DOHH2 (cell line): ENCODE results near the gene SH3GL3.

Experiments used
- H3F3A ChIP-seq: fragments of 200-600 bp; sonication (generic), shearing (Covaris generic); 2 replicates; pipeline ENCODE4 v1.6.0; 2016; ENCODE audit warnings: antibody characterized with exemption, mild to moderate bottlenecking; ENCODE audit not compliant: control insufficient read depth, insufficient read depth
- H3K27ac ChIP-seq: fragments of 200-600 bp; sonication (generic); 2 replicates; pipeline ENCODE4 v1.5.1; 2014; ENCODE audit warnings: low read depth, mild to moderate bottlenecking, low read length, moderate library complexity
- H3K27me3 ChIP-seq: fragments of 200-600 bp; sonication (generic); 2 replicates; pipeline ENCODE4 v1.6.1; 2014; ENCODE audit warnings: mild to moderate bottlenecking, low read length, mixed read lengths; ENCODE audit not compliant: control insufficient read depth
- H3K36me3 ChIP-seq: fragments of 200-600 bp; sonication (generic); 2 replicates; pipeline ENCODE4 v1.6.1; 2014; ENCODE audit warnings: mild to moderate bottlenecking, low read length, moderate library complexity, mixed read lengths; ENCODE audit not compliant: control insufficient read depth
- H3K4me1 ChIP-seq: fragments of 200-600 bp; sonication (generic); 2 replicates; pipeline ENCODE4 v1.6.1; 2014; ENCODE audit warnings: mild to moderate bottlenecking, low read length, mixed read lengths; ENCODE audit not compliant: control insufficient read depth
- H3K4me2 ChIP-seq: fragments of 200-600 bp; sonication (generic); 2 replicates; pipeline ENCODE4 v1.6.0; 2014; ENCODE audit warnings: mild to moderate bottlenecking, low read length, moderate library complexity
- H3K4me3 ChIP-seq: fragments of 200-600 bp; sonication (generic); 2 replicates; pipeline ENCODE4 v1.5.1; 2014; ENCODE audit warnings: mild to moderate bottlenecking, low read length, mixed read lengths
- H3K79me2 ChIP-seq: fragments of 200-600 bp; sonication (generic); 2 replicates; pipeline ENCODE4 v1.6.1; 2014; ENCODE audit warnings: mild to moderate bottlenecking, low read length, mixed read lengths; ENCODE audit not compliant: control insufficient read depth
- H3K9me2 ChIP-seq: fragments of 200-600 bp; sonication (generic); replicated peaks from 2 replicates; pipeline ENCODE4 v1.6.1; 2014; ENCODE audit warnings: mild to moderate bottlenecking, low read length, mixed read lengths; ENCODE audit not compliant: control insufficient read depth
- H3K9me3 ChIP-seq: fragments of 200-600 bp; sonication (generic); 2 replicates; pipeline ENCODE4 v1.6.1; 2014; ENCODE audit warnings: antibody characterized with exemption, low read length, mixed read lengths; ENCODE audit not compliant: control insufficient read depth, insufficient read depth
- H4K20me1 ChIP-seq: fragments of 200-600 bp; sonication (generic); 2 replicates; pipeline ENCODE4 v1.6.0; 2014; ENCODE audit warnings: low read depth, mild to moderate bottlenecking, antibody characterized with exemption, low read length, moderate library complexity; ENCODE audit not compliant: control insufficient read depth, insufficient read depth
- EZH2phosphoT487 ChIP-seq: fragments of 200-600 bp; sonication (generic); IDR thresholded peaks from 2 replicates; pipeline ENCODE4 v1.6.1; 2017; ENCODE audit warnings: borderline replicate concordance, mild to moderate bottlenecking, antibody characterized with exemption, low read length, moderate library complexity, mixed read lengths
- TF ChIP-seq, protein P1 (sequence below): fragments of 200-600 bp; sonication (generic); IDR thresholded peaks from one replicate; pipeline ENCODE4 v1.5.1; 2014; ENCODE audit warnings: antibody characterized with exemption, mild to moderate bottlenecking, low read depth, low read length; ENCODE audit not compliant: poor library complexity, severe bottlenecking

Gene SH3GL3

DNA sequence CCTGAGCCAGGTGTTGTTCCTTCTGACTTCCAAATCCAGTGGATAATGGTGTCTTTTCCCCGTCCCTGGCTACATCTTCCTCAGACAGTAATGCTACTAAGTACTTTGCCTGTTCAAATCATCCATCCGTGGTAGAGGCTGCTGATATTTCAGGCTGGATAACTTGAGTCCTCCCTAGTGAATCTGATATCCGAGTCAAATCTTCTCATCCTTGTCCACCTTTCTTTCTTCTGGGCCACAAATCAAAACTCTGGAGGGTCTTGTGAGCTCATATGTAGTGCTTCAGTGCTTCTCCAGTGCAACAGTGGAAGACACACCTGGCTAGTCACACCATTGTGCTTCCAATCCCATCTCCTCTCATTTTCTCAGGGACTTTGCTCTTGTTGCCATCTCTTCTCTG is 11.2 kb downstream of the SH3GL3 start:
- Histone ChIP-seq H3K27ac (no peak overlapping the region), H4K20me1 (no peaks in the 10 kb centered on the region), H3K4me2 (no peak overlapping the region), H3K9me2 (no peaks in the 10 kb centered on the region), H3F3A (no peaks in the 10 kb centered on the region), H3K36me3 (no peaks in the 10 kb centered on the region), H3K4me3 (no peak overlapping the region), H3K9me3 (no peaks in the 10 kb centered on the region), H3K79me2 (no peaks in the 10 kb centered on the region), H3K27me3 (no peaks in the 10 kb centered on the region), H3K4me1 (no peaks in the 10 kb centered on the region)
- TF ChIP-seq EZH2phosphoT487 = no peak
- TF ChIP-seq, protein P1, sequence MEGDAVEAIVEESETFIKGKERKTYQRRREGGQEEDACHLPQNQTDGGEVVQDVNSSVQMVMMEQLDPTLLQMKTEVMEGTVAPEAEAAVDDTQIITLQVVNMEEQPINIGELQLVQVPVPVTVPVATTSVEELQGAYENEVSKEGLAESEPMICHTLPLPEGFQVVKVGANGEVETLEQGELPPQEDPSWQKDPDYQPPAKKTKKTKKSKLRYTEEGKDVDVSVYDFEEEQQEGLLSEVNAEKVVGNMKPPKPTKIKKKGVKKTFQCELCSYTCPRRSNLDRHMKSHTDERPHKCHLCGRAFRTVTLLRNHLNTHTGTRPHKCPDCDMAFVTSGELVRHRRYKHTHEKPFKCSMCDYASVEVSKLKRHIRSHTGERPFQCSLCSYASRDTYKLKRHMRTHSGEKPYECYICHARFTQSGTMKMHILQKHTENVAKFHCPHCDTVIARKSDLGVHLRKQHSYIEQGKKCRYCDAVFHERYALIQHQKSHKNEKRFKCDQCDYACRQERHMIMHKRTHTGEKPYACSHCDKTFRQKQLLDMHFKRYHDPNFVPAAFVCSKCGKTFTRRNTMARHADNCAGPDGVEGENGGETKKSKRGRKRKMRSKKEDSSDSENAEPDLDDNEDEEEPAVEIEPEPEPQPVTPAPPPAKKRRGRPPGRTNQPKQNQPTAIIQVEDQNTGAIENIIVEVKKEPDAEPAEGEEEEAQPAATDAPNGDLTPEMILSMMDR = no peak

DNA sequence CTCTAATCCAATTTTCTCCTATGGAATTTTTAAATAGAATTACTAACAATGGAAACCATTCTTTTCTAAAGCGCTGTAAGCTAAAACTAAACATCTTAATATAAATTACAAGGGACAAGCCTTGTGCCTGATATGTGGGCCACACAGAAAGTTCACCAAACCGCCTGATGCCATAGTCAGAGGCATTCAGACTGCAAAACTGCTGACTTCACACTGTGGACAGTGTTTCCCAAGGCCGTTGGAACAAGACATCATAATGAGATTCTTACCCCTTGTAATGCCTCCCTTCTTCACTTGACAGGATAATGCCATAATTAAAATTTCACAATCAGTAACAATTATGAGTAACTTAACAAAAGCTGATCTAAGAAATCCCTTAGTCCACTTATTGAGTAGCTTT is 14.9 kb downstream of the SH3GL3 start:
- Histone ChIP-seq H3F3A (no peaks in the 10 kb centered on the region), H3K36me3 (no peaks in the 10 kb centered on the region), H3K27me3 (no peaks in the 10 kb centered on the region), H3K27ac (no peak overlapping the region), H3K4me1 (no peaks in the 10 kb centered on the region), H3K4me3 (no peak overlapping the region), H3K4me2 (no peak overlapping the region), H4K20me1 (no peaks in the 10 kb centered on the region), H3K9me3 (no peaks in the 10 kb centered on the region), H3K79me2 (no peaks in the 10 kb centered on the region), H3K9me2 (no peaks in the 10 kb centered on the region)
- TF ChIP-seq EZH2phosphoT487 = no peak
- TF ChIP-seq, protein P1 = no peak

DNA sequence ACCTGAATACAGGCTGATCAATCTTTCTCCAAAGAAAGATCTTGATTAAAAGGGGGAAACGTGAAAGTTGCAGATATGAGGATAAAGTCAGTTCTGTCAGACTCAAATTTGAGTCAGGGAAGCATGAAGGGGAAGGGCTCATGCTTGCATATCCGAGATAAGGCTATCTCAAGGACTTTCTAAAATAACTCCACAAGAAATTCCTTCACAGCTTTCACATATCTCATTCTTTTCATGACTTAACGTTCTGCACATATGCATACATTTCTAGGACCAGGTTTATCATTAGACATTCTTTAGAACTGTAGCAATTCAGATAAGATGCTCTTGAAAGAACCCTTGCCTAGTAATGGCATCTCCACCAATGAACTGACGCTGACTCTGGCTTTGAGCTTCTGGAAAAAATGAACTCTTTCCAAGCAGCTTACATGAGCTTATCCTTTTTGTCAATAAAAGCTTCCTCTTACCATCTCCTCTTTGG is 15.9 kb downstream of the SH3GL3 start:
- H3K36me3 ChIP-seq = no peaks in the 10 kb centered on the region
- no peaks in the 10 kb centered on the region for H3K9me2 ChIP-seq
- no peaks in the 10 kb centered on the region for H3K9me3 ChIP-seq
- no peak overlapping the region for H3K4me2 ChIP-seq
- TF ChIP-seq, protein P1 = no peak
- no peak for TF ChIP-seq EZH2phosphoT487
- no peaks in the 10 kb centered on the region for H3K27me3 ChIP-seq
- H4K20me1 ChIP-seq = no peaks in the 10 kb centered on the region
- no peaks in the 10 kb centered on the region for H3K4me1 ChIP-seq
- no peaks in the 10 kb centered on the region for H3F3A ChIP-seq
- H3K27ac ChIP-seq = no peak overlapping the region
- no peak overlapping the region for H3K4me3 ChIP-seq
- H3K79me2 ChIP-seq = no peaks in the 10 kb centered on the region

DNA sequence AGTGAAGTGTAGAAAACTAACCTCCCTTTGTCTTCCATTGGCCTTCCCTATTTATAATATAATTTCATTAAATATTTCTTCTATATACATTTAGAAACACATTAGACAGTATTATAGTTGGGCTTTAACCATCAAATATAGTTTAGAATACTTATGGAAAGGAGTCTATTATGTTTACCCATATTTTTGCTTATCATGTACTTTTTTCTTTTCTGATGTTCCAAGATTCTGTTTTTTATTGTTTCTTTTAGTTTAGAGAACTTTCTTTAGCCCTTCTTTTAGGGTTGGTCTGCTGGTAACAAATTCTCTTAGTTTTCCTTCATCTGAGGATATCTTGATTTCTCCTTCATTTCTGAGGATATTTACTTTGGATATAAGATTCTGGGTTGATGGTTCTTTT is 23.7 kb downstream of the SH3GL3 start:
- no peaks in the 10 kb centered on the region for H3K36me3 ChIP-seq
- H4K20me1 ChIP-seq = no peaks in the 10 kb centered on the region
- H3K27ac ChIP-seq = no peak overlapping the region

More for the DNA sequence above, 23.7 kb downstream of the SH3GL3 start:
- Histone ChIP-seq H3K9me3 (no peaks in the 10 kb centered on the region), H3K79me2 (no peaks in the 10 kb centered on the region), H3K4me2 (no peak overlapping the region), H3K27me3 (no peaks in the 10 kb centered on the region), H3F3A (no peaks in the 10 kb centered on the region), H3K4me3 (no peak overlapping the region), H3K9me2 (no peaks in the 10 kb centered on the region), H3K4me1 (no peaks in the 10 kb centered on the region)
- no peak for TF ChIP-seq EZH2phosphoT487
- TF ChIP-seq, protein P1 = no peak
